GM12878 (cell line): ENCODE results near the gene POU6F2. TPM values are rescaled to one million over a fixed set of nuclear protein-coding genes. Genes with fewer than 3 reads are reported as not detected.

ENCODE experiments used
- ATAC-seq: fragments of 200-7000 bp; cut with Tn5 transposase; 3 replicates; pipeline ENCODE4 v1.9.1; 2020; ENCODE audit warnings: mild to moderate bottlenecking, moderate library complexity
- BruUV-seq: library from RNA; stranded (reverse); fragments of 400-500 nt; replicated peaks from 2 replicates; lab custom pipeline; 2021; lab: Mats Ljungman, UMichigan
- CTCF ChIA-PET: fragments of 300-600 bp; sonication (Branson Sonifier 250); formaldehyde crosslinking; extraction: SDS; loops from one replicate; lab custom pipeline; 2021; ENCODE audit warnings: inconsistent platforms; lab: Yijun Ruan, JAX
- POLR2A ChIA-PET: fragments of 350-600 bp; formaldehyde crosslinking; extraction: SDS; loops from one replicate; lab custom pipeline; 2021; ENCODE audit warnings: inconsistent platforms; lab: Charles Lee
- RAD21 ChIA-PET: fragments of 300-600 bp; sonication (Branson Sonifier 250); formaldehyde crosslinking; loops from one replicate; lab custom pipeline; 2023; ENCODE audit warnings: antibody characterized with exemption; ENCODE audit not compliant: unreplicated experiment; lab: Charles Lee
- SMC1A ChIA-PET: fragments of 300-600 bp; sonication (Branson Sonifier 250); formaldehyde crosslinking; loops from one replicate; lab custom pipeline; 2023; ENCODE audit not compliant: unreplicated experiment, uncharacterized antibody; lab: Charles Lee
- DNase-seq: peaks from one replicate; pipeline ENCODE4 v3.0.0-alpha.2; 2011; ENCODE audit warnings: low read depth, low spot score
- FAIRE-seq: peaks from 3 replicates; lab custom pipeline; 2011; peaks lifted over from hg19 to GRCh38; lab: Jason Lieb, UNC
- H2AFZ ChIP-seq: 2 replicates; pipeline ENCODE4 v1.6.0; 2011; ENCODE audit warnings: low read depth, low read length, control low read depth; ENCODE audit not compliant: control insufficient read depth
- H3K27ac ChIP-seq: 2 replicates; pipeline ENCODE4 v1.5.1; 2011; ENCODE audit warnings: control low read depth; ENCODE audit not compliant: control insufficient read depth, insufficient read depth
- H3K27me3 ChIP-seq, 2 experiments: replicated peaks in 1 of 2; 2 replicates each; pipeline versions ENCODE4 v1.6.0 to v1.6.1; 2011; ENCODE audit warnings: low read length in 1 of 2; ENCODE audit not compliant: control insufficient read depth in 2 of 2, insufficient read depth in 2 of 2
- H3K36me3 ChIP-seq, 2 experiments: 2 replicates each; pipeline ENCODE4 v1.5.1; 2011; ENCODE audit warnings: low read length in 1 of 2; ENCODE audit not compliant: control insufficient read depth in 2 of 2, insufficient read depth in 2 of 2
- H3K4me1 ChIP-seq: 2 replicates; pipeline ENCODE4 v1.6.1; 2011; ENCODE audit warnings: mild to moderate bottlenecking, low read length, moderate library complexity, mixed read lengths; ENCODE audit not compliant: control insufficient read depth, insufficient read depth
- H3K4me2 ChIP-seq: 2 replicates; pipeline ENCODE4 v1.6.0; 2011; ENCODE audit warnings: control low read depth; ENCODE audit not compliant: control insufficient read depth, insufficient read depth
- H3K4me3 ChIP-seq: fragments of 200-600 bp; sonication (generic); 2 replicates; pipeline ENCODE4 v1.5.1; 2016
- H3K79me2 ChIP-seq: 2 replicates; pipeline ENCODE4 v1.6.0; 2011; ENCODE audit warnings: low read length; ENCODE audit not compliant: control insufficient read depth, insufficient read depth
- H3K9ac ChIP-seq: 2 replicates; pipeline ENCODE4 v1.8.0; 2011; ENCODE audit warnings: low read length, control low read depth, mixed read lengths; ENCODE audit not compliant: control insufficient read depth, insufficient read depth
- H3K9me3 ChIP-seq: replicated peaks from 3 replicates; pipeline ENCODE4 v1.5.1; 2011; ENCODE audit warnings: mild to moderate bottlenecking, low read length; ENCODE audit not compliant: control insufficient read depth, insufficient read depth
- H4K20me1 ChIP-seq: 2 replicates; pipeline ENCODE4 v1.6.0; 2011; ENCODE audit not compliant: control insufficient read depth, insufficient read depth
- ATF3 ChIP-seq: IDR thresholded peaks from 2 replicates; pipeline ENCODE4 v1.6.1; 2011; ENCODE audit warnings: low read depth, mild to moderate bottlenecking, low read length, moderate library complexity, borderline replicate concordance; ENCODE audit errors: extremely low read depth
- ATF7 ChIP-seq: fragments of 450-650 bp; IDR thresholded peaks from 2 replicates; pipeline ENCODE4 v1.6.1; 2016; ENCODE audit warnings: low read depth, mild to moderate bottlenecking
- CBX5 ChIP-seq: sonication (generic); IDR thresholded peaks from 2 replicates; pipeline ENCODE4 v1.6.1; 2016; ENCODE audit warnings: low read depth, moderate library complexity, mild to moderate bottlenecking, inconsistent platforms
- CHD1 ChIP-seq: IDR thresholded peaks from 2 replicates; pipeline ENCODE4 v1.6.1; 2012; ENCODE audit warnings: low read depth, low read length, improper control_type of control experiment
- CREB1 ChIP-seq: IDR thresholded peaks from 2 replicates; pipeline ENCODE4 v1.6.1; 2012; ENCODE audit warnings: low read depth, mild to moderate bottlenecking, inconsistent platforms
- ESRRA ChIP-seq: IDR thresholded peaks from 2 replicates; pipeline ENCODE4 v1.6.1; 2012; ENCODE audit warnings: mild to moderate bottlenecking, low read length, improper control_type of control experiment
- FOXK2 ChIP-seq: fragments of 450-650 bp; IDR thresholded peaks from 2 replicates; pipeline ENCODE4 v1.6.1; 2017; ENCODE audit warnings: mild to moderate bottlenecking, moderate library complexity
- HCFC1 ChIP-seq: fragments of 150-350 bp; IDR thresholded peaks from 2 replicates; pipeline ENCODE4 v1.6.1; 2014; ENCODE audit warnings: low read length
- MEF2A ChIP-seq: IDR thresholded peaks from 2 replicates; pipeline ENCODE4 v1.6.1; 2011; ENCODE audit warnings: low read depth, mild to moderate bottlenecking, low read length, moderate library complexity; ENCODE audit not compliant: insufficient read depth
- PBX3 ChIP-seq: IDR thresholded peaks from 2 replicates; pipeline ENCODE4 v1.6.1; 2011; ENCODE audit warnings: mild to moderate bottlenecking, low read depth, low read length, moderate library complexity; ENCODE audit not compliant: insufficient replicate concordance
- PML ChIP-seq: IDR thresholded peaks from 2 replicates; pipeline ENCODE4 v1.6.1; 2012; ENCODE audit warnings: low read length, inconsistent platforms
- POLR2A ChIP-seq: IDR thresholded peaks from 2 replicates; pipeline ENCODE4 v1.6.1; 2011; ENCODE audit warnings: low read depth, mild to moderate bottlenecking, low read length
- ZBTB11 ChIP-seq: fragments of 450-650 bp; formaldehyde crosslinking; IDR thresholded peaks from 2 replicates; pipeline ENCODE4 v1.5.0; 2022; ENCODE audit warnings: mild to moderate bottlenecking, missing genetic modification characterization
- ZBTB40 ChIP-seq: fragments of 450-650 bp; IDR thresholded peaks from 2 replicates; pipeline ENCODE4 v1.6.1; 2016; ENCODE audit warnings: mild to moderate bottlenecking, moderate library complexity, borderline replicate concordance
- WGBS: methylation state at CpG from one replicate; pipeline ENCODE4 v1.1.6; 2016; ENCODE audit warnings: low lambda C conversion rate; ENCODE audit not compliant: insufficient replicate concordance, insufficient coverage; ENCODE audit errors: missing lambda C conversion rate; 5-methylcytosine and 5-hydroxymethylcytosine counted together
- in situ Hi-C: fragments of 300-500 bp; cut with MboI; formaldehyde crosslinking; loops from 9 replicates; pipeline ENCODE4 v1.14.3; 2018; ENCODE audit warnings: mixed read lengths
- intact Hi-C: fragments of 100-400 bp; cut with micrococcal nuclease; formaldehyde crosslinking; loops from one replicate; pipeline ENCODE4 v1.14.2; 2022; ENCODE audit not compliant: unreplicated experiment
- polyA plus RNA-seq, 11 experiments: library from polyadenylated mRNA; depleted of rRNA in 4 of 11; unstranded in 6 of 11; stranded (reverse) in 5 of 11; fragments of >200 nt; fragmentation: Nextera tagmentation in 4 of 11; fragmentation: Illumina TruSeq in 1 of 11; extraction: Ambion mirVana in 4 of 11; extraction: Trizol in 1 of 11; gene quantifications; 1 replicate in 1 of 11; 2 replicates in 10 of 11; pipeline versions ENCODE4 v1.2.1 to v1.2.3, GENCODE V29; 2011 to 2016; ENCODE audit warnings: inconsistent platforms in 2 of 11, missing spikeins in 2 of 11, low read depth in 1 of 11
- total RNA-seq, 4 experiments: library from RNA; depleted of rRNA in 3 of 4; stranded (reverse); fragments of >200 nt in 3 of 4; fragmentation: Illumina TruSeq in 1 of 4; extraction: Trizol in 1 of 4; gene quantifications; 2 replicates each; pipeline versions ENCODE4 v1.2.1 to v1.2.3, GENCODE V29; 2013 to 2021

The POU6F2 gene
- total and polyA plus RNA-seq, 10 of the 15 experiments (the other 5 are each of a cell fraction or from before 2014, with no cell fraction given), result 0.10 TPM; not detected in 9

- H3K36me3 ChIP-seq, result no peaks in the 10 kb centered on the region
- RAD21 ChIA-PET, result interaction anchor here (0.6 kb wide), 1 partner anchor 535 kb away, joined by 3 read pairs; no protein-coding TSS in a partner anchor
- H3K79me2 ChIP-seq, result no peaks in the 10 kb centered on the region
- no peak overlapping the region for H3K9ac ChIP-seq
- WGBS, result 0% methylated on average over 1 of the region's 1 CpG
- no TSS peak for BruUV-seq
- no peaks in the 10 kb centered on the region for H4K20me1 ChIP-seq
- POLR2A ChIA-PET, result no interaction called here
- H3K9me3 ChIP-seq, result no peaks in the 10 kb centered on the region
- no peak overlapping the region for H3K4me3 ChIP-seq
- ATAC-seq (no peak), DNase-seq (no peak), FAIRE-seq (no peak)
- CTCF ChIA-PET, result interaction anchor here (0.5 to 1.7 kb wide), 2 partner anchors 21 to 516 kb away, joined by 3 to 4 read pairs; no protein-coding TSS in a partner anchor
- in situ Hi-C loops (no loop called here), intact Hi-C loops (no loop called here)
- SMC1A ChIA-PET, result no interaction called here
- H3K4me2 ChIP-seq, result no peak overlapping the region
- H3K27ac ChIP-seq, result no peak overlapping the region
- H3K27me3 ChIP-seq, result peaks cover 0 to 2% of the 10 kb centered on the region in 2 experiments; a peak in 1 of 4 replicates
- H3K4me1 ChIP-seq, result no peaks in the 10 kb centered on the region
- no peak overlapping the region for H2AFZ ChIP-seq
- TF ChIP-seq ATF7 (no peak), HCFC1 (no peak), ESRRA (no peak), ZBTB40 (no peak), PBX3 (no peak), MEF2A (no peak), FOXK2 (no peak), ZBTB11 (CRISPR knock-in tag) (no peak), CREB1 (no peak), PML (no peak), POLR2A (no peak), CHD1 (no peak), CBX5 (no peak), ATF3 (no peak)
Observed at GRCh38 chr7:38938001-38938485, 39.7 kb upstream of the POU6F2 start.
